Measurements from ENCODE around the gene SUN2.

DNA sequence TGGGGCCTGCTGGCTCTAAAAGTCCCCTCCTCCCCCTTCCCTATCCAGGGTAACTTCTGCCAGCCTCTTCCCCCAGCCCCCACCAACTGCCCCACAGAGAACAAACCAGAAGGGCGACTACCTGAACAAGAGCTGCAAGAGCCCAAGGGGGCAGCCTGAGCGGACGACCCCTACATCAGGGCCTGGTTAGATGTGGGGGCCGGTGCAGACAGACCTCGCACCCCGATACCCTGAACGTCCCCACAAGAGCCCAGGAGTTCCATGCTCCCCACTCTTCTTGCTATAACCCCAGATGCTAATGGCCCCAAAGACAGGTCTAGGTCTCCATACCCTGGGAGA, 20.7 kb downstream of the SUN2 start:
- no peak for TF ChIP-seq ZNF24 (tag by site-specific recombination; IDR thresholded peaks at IDR 0.05)
- no peak for TF ChIP-seq KLF7 (tag by site-specific recombination; IDR thresholded peaks at IDR 0.05; ENCODE audit: borderline replicate concordance)
- no peak for TF ChIP-seq TCF7L2 (IDR thresholded peaks at IDR 0.05; ENCODE audit: borderline replicate concordance, low read depth, low read length)
- TF ChIP-seq, protein P1, sequence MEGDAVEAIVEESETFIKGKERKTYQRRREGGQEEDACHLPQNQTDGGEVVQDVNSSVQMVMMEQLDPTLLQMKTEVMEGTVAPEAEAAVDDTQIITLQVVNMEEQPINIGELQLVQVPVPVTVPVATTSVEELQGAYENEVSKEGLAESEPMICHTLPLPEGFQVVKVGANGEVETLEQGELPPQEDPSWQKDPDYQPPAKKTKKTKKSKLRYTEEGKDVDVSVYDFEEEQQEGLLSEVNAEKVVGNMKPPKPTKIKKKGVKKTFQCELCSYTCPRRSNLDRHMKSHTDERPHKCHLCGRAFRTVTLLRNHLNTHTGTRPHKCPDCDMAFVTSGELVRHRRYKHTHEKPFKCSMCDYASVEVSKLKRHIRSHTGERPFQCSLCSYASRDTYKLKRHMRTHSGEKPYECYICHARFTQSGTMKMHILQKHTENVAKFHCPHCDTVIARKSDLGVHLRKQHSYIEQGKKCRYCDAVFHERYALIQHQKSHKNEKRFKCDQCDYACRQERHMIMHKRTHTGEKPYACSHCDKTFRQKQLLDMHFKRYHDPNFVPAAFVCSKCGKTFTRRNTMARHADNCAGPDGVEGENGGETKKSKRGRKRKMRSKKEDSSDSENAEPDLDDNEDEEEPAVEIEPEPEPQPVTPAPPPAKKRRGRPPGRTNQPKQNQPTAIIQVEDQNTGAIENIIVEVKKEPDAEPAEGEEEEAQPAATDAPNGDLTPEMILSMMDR (tag by site-specific recombination; IDR thresholded peaks at IDR 0.05) = no peak
- no peak for TF ChIP-seq REPIN1 (tag by site-specific recombination; IDR thresholded peaks at IDR 0.05; ENCODE audit: low read depth)
- no peak for TF ChIP-seq ZNF174 (tag by site-specific recombination; IDR thresholded peaks at IDR 0.05)
- no peak for TF ChIP-seq PATZ1 (tag by site-specific recombination; IDR thresholded peaks at IDR 0.05)
- TF ChIP-seq GLIS1 (tag by site-specific recombination; IDR thresholded peaks at IDR 0.05) = no peak
- no peak for TF ChIP-seq ZNF776 (tag by site-specific recombination; IDR thresholded peaks at IDR 0.05; ENCODE audit: borderline replicate concordance)
- TF ChIP-seq YY1 (tag by site-specific recombination; IDR thresholded peaks at IDR 0.05) = no peak
- no peak for TF ChIP-seq ZNF324 (tag by site-specific recombination; IDR thresholded peaks at IDR 0.05)
- no peak for TF ChIP-seq KLF8 (tag by site-specific recombination; IDR thresholded peaks at IDR 0.05)
- TF ChIP-seq, protein P2, sequence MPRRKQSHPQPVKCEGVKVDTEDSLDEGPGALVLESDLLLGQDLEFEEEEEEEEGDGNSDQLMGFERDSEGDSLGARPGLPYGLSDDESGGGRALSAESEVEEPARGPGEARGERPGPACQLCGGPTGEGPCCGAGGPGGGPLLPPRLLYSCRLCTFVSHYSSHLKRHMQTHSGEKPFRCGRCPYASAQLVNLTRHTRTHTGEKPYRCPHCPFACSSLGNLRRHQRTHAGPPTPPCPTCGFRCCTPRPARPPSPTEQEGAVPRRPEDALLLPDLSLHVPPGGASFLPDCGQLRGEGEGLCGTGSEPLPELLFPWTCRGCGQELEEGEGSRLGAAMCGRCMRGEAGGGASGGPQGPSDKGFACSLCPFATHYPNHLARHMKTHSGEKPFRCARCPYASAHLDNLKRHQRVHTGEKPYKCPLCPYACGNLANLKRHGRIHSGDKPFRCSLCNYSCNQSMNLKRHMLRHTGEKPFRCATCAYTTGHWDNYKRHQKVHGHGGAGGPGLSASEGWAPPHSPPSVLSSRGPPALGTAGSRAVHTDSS (tag by site-specific recombination; IDR thresholded peaks at IDR 0.05) = no peak
- TF ChIP-seq ZNF132 (tag by site-specific recombination; IDR thresholded peaks at IDR 0.05; ENCODE audit: borderline replicate concordance) = no peak

Measured in HEK293 (cell line).